ENCODE data around the gene PACS2.
"Not testable (repeated sequence)": the region's sequence is repeated elsewhere in the genome, so short reads cannot be mapped to it uniquely, and the experiment has no call there.

Gene PACS2

GRCh38 chr14:105316577-105316941 lies 2.0 kb downstream of the PACS2 start:
- DNase-seq, result no peak

DNA sequence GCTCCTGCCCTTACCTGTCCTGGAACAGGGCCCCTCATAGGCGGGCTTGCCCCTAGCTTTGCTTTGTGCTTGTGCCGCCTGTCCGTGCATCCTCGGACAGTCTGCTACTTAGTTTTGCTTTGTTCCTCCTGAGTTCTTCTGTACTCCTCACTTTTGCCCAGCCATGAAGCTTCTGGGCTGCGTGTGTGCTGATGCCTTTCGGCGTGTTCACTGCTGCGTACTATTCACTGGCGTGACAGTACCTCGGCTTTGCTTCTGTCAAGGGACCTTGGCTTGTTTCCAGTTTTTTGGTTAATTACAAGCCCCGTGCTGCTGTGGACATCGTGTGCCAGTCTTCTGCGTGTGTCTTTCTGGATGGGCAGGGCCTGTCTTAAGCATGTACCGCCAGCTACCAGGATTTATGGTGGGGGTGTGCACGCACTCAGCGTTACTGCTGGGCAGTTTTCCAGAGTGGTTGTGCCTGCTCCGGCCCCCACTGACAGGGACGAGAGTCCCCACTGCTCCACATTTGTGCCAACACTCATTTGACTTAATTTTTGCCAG lies 2.5 kb downstream of the PACS2 start:
- no peak for DNase-seq

DNA sequence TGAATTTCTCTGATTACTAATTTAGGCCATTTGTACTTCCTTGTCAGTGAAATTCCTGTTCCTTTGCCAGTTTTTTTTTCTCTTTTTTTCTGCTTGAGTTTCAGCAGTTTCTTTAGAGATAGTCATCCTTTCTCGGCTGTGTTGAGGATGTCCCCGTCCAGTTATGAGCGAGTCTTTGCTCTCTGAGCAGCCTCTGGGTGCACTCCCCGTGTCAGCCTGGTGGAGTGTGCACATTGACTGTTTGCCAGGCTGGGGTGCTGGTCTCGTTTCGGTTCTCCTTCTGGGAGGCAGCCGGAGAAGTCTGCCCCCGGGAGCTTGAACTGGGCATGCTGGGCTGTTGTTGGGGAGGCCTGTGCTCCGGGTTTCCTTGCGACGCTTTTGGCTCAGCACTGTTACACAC lies 3.0 kb downstream of the PACS2 start:
- no peak for DNase-seq

DNA sequence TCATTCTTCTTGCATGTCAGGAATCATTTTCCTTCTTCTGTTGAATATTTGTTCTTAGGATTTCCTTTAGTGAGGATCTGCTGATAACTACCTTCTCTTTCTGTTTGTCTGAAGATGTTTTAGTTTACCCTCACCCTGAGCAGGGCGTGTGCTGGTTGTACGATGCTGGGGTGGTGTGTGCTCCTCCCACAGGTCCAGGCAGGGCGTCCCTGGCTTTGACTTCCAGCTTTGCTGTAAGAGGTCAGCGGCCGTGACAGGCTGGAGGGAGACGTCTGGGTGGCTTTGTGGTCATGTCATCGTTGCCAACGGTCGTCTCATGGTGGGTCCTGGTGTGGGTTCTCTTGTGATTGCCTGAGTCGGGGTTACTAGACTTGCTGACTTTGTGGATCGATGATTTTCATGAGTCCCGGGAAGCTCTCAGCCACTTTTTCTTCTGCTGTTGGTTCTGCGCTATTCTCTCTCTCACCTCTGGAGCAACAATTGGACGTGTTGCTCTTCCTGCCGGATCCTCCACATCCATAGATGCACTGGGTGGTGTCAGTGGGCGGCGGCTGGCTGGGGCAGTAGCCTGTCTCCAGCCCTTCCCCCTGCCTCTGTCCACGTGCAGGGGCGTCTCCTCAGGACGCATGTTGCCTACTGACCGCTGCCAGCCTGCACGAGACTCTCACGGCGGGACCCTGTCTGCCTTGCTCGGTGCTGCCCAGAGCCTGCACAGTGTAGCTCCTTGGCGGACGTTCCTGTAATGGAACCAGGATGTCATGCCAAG lies 8.4 kb downstream of the PACS2 start:
- no peak for DNase-seq

GRCh38 chr14:105323663-105324062 lies 9.1 kb downstream of the PACS2 start:
- DNase-seq, result no peak

- DNase-seq, result no peak
Observed at GRCh38 chr14:105324080-105324778, 9.7 kb downstream of the PACS2 start.

DNA sequence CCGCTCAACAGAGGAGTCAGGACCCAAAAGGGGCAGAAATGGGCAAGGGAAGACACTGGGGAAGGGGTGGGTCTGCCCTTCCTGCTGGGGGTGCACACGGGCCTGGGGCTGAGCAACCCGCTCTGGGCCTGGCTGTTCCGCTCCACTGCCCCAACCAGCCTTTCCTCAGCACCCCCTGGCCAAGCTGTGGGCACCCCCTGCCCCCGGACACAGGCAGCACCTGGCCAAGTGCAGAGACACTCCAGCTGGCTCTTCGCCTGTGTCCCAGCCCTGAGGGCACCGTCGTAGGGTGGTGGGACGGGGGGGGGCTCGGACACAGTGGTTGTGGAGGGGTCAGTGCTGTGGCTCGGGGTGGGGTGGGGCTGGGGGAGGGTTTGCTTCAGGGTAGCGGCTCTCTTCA lies 10.3 kb downstream of the PACS2 start:
- no peak for DNase-seq

DNA sequence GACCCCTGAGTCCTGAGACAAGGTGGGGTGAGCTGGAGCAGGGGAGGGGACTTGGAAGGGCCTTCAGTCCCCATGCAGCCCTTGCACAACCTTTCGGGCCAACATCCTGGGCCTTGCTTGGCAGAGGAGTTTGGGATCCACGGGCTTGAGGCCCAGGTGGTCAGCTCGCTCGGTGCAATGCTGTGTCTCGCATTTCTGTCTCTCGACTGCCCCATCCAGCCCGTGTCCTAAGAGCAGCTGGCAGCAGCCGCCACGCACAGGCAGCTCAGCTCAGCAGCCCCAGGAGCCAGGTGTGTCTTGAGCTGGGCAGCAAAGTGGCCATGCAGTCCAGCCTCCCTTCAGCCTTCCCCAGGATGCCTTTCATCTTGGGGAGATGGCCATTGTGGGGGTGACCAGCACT lies 10.8 kb downstream of the PACS2 start:
- DNase-seq, result no peak

DNA sequence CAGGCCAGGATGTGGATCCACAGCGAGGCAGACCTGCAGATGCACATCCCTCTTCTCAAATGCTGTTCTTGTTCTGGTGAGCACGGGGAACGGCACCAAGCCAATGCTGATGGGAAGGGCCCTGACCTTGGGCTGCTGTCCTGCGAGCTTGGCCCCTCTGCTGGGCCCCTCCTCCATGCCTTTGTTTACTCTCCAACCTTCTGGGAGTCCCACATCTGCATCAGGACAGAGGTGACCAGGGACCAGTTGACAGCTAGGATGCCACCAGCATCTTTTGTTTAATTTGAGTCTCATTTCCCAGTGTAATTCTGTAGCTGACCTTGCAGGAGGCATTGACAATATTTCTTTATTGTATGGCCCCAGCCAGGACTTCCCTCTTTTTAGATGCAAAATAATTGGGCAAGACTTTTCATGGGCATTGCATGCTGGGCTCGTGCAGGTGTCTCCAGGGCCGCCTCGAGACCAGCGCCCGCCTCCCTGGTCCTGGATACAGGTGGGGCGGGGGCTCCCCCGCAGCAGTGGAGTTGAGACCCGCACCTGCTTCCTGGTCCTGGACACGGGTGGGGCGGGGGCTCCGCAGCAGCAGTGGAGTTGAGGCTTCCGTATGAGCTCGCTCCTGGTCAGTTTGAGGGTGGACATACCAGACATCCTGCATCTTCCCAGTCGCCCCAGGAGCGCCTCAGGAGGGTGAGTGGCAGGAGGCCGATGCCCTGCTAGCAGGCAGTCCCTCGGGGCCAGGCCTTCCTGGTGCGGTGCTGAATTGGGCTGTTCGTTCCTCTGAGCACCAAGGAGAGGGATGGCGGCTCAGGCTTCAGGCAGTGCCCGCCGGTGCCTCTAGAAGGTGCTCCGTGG lies 11.4 kb downstream of the PACS2 start:
- DNase-seq, result no peak

DNA sequence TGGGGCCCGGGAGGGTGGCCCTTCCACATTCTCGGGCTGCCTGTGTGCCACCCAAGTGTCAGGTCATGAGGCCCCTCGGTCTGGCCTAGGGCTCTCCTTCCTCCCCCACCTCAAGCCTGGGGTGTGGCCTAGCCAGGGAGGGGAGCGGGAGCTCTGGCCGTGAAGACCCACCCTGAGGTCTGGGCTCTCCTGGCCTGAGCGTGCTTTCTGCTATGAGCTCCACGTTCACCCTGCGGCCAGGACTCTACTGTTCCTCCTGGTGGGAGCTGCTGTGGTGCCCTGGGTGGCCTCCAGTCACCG lies 12.0 kb downstream of the PACS2 start:
- DNase-seq, result no peak

DNA sequence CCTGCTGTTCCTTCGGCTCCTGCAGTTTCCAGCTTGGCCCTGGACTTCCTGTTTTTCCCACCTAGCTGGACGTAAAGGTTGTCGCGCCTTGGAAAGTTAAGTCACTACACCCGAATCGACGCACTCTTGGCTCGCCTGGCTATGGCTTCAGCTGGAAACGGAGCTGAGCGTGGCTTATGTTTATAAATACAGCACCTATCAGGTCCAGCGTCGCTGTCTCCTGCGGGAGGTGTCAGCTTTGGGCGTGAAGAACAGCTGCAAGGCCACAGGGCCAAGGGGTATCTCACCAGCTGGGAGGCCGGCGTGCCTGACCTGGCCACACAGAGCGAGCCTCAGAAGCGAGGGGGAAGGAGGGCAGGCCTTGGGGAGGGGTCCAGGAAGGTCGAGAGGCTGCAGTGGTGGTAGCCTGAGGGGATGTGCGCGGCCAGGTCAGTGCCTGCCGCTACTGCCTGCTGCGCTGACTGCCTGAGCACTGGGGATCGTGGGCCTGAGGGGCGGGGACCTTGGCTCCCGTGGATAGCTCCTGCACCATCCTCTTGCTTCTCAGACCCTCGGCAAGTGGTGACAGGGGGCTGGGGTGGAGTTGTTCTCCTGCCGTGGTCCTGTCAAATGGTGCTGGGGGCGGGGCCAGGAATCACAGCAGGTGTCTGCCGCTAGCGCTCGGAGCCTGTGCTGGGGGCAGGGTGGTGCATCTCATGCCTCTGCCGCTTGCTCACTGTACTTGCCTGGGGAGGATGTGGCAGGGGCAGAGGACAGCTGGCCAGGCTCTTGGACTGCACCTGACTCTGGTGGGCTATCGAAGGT lies 12.5 kb downstream of the PACS2 start:
- DNase-seq, result no peak

DNA sequence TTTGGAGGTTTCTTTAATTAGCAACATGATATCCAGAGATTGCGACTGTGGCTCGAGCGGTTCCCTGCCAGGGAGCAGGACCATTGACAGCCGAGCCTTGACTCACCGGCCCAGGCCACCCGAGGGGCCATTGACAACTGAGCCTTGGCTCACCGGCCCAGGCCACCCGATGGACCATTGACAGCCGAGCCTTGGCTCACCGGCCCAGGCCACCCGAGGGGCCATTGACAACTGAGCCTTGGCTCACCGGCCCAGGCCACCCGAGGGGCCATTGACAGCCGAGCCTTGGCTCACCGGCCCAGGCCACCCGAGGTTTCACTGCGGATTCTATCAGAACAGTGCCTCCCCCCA lies 13.1 kb downstream of the PACS2 start:
- DNase-seq, result not testable (repeated sequence)

- DNase-seq, result no peak
Observed at GRCh38 chr14:105328070-105328677, 13.6 kb downstream of the PACS2 start.

DNA sequence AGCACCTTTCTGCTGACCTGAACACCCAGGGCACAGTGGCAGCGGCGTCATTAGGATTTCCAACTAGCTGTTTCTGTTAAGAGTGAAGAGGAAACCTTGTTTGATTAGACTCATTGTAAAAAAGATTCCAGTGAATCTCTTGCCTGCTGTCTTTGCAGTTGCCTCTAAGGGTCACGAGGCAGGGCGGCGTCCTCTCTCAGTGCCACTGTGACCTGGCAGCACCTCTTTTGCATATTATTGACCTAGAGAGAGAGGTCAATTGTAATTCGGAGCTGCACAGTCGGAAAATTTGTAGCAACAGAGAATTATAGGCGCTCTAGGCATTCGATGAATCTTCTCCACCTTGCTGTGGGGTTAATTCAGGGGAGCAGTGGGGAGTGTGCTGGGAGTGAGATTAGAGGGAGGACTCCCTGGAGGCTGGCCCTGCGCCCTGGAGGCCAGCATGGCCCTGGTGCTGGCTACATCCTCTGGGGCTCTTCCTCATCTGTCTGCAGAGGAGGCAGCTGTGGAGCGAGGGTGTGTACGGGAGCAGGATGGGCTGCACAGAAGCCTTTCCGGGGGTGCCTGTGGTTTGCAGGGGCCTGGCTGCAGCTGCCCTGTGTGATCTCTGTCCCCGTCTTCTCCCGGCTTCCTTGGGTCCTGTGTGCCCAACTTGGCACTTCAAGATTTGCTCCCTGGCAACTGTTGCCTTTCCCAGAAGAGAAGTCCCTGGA lies 14.3 kb downstream of the PACS2 start:
- DNase-seq, result no peak

DNA sequence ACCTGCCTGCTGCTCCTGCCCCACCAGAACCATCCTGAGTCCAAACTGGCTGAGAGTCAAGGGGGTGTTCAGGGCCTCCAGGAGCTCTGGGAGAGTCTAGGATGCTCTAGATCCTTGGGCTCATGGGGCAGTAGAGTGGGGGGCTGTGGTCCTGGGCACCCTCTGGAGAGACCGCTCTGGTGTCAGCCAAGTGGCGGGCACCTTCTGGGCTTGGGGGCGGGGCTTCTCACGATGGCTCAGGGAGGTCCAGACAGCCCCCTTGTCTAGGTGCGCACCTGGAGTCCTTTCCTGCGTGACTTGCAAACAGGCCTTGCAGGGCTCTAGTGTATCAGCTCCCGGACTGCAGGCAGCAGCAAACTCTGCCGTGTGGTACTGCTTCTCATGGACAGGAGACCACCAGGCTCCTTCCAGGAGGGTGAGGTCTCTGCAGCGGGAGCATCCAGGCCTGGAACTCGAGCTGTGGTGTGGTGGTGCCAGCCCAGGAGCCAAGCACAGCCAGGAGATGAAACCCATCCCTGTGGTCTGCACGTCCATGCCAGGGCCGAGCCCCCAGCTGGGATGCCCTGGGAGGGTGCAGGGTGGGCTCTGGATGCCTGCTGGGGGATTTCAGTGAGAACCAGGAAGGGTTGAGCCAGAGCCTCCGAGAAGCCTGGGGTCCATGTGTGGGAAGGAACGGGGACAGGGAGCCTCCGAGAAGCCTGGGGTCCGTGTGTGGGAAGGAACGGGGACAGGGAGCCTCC lies 15.0 kb downstream of the PACS2 start:
- DNase-seq, result no peak

GRCh38 chr14:105330491-105330895 lies 15.9 kb downstream of the PACS2 start:
- no peak for DNase-seq

DNA sequence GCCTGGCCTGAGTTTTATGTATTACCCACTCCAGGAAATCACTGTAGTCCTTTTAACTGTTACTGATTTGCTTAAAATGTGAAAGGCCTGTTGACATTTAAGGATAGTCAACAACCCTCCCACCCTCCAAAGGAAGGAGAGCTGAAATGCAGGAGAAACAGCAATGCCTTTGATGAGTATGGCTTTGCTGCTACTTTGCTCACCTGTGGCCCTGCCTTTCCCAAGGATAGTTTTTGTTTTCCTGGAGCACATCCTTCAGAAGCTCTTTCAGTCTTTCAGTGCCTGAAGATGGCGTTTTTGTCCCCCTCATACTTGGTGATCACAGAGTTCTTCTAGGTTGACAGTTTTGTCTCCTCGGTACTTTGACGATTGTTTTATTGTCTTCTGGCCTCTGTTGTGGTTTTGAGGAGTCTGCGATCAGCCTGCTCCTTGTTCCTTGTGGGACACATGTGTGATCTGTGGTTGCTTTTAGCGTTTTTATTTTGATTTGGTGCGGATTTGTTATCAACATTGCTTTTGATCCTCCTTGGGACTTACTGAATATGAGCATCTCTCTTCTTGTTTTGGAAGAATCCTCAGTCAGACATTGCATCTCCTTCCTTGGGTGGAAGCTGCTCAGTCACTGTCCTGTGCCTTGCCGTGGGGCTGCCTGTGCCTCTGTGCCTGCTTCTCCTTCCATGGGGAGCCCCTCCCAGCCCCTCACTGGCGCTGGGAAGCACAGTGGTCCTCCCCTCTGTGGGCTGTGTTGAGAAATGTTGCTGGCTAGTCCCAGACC lies 17.2 kb downstream of the PACS2 start:
- DNase-seq, result no peak

DNA sequence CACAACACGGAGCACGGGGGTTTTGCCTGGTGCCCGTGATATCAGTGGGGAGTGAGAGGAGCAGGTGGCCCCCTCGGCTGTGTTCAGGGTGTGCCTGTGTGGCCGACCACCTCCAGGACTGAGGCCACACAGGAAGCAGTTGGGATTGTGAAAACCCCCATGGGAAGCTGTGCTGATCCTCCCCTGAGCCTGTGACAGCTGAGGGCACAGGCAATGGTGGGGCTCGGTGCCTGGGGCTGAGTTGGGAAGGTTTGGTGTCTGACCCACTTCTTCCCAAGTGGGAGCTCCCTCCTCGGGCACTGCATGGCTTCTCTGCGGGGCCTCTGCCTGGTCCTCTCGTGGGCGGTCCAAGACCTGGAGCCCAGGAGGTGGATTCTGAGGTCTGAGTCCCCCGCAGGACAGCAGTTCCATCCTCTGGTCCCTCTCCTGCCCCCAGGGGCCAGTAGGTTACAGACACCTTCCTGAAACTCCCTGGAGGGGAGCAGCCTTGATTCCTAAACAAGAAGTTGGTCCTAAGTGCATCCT lies 17.9 kb downstream of the PACS2 start:
- DNase-seq, result no peak

DNA sequence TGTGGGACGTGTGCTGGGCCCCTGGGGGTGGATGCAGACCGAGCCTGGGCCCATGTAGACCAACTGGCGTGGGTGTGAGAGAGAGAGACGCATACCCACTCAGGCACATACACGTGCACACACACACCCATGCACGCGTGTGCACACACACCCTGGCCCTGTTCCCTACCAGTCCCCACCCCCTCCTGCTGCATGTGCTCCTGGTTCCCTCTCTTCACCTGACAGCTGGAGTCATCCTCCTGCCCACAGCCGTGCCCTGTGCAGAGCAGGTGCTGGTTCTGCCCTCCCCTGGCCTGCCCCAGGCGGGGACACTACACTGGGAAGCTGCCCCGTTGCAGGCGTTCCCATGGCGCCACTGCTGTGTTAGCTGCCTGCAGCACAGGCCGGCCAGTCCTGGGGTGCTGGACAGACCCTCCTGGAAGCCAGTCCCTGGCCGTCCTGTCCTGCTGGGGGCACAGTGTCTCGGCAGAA lies 18.5 kb downstream of the PACS2 start:
- DNase-seq, result no peak
